Neuron (in vitro differentiated cells): ENCODE measurements around the gene PLA2G2D.

Experiments used
- H2AFZ ChIP-seq: one replicate; pipeline ENCODE4 v1.6.1; 2013; ENCODE audit warnings: low read depth, mild to moderate bottlenecking, inconsistent platforms, low read length, moderate library complexity
- H3K27me3 ChIP-seq: one replicate; pipeline ENCODE4 v1.6.1; 2013; ENCODE audit warnings: low read length; ENCODE audit not compliant: insufficient read depth
- H3K36me3 ChIP-seq: one replicate; pipeline ENCODE4 v1.6.1; 2013; ENCODE audit warnings: low read length; ENCODE audit not compliant: insufficient read depth
- H3K4me1 ChIP-seq: one replicate; pipeline ENCODE4 v1.6.1; 2013; ENCODE audit warnings: low read length; ENCODE audit not compliant: insufficient read depth
- H3K4me3 ChIP-seq: 2 replicates; pipeline ENCODE4 v1.5.1; 2013; ENCODE audit warnings: mild to moderate bottlenecking, low read length, moderate library complexity
- H3K9me3 ChIP-seq: one replicate; pipeline ENCODE4 v1.6.1; 2013; ENCODE audit warnings: low read length

The PLA2G2D gene

GRCh38 chr1:20150326-20150705 lies 31.0 kb upstream of the PLA2G2D start:
- Histone ChIP-seq H3K4me3 (no peak overlapping the region), H2AFZ (no peak overlapping the region), H3K27me3 (no peaks in the 10 kb centered on the region), H3K4me1 (peaks cover 11% of the 10 kb centered on the region), H3K36me3 (no peaks in the 10 kb centered on the region), H3K9me3 (no peaks in the 10 kb centered on the region)

- Histone ChIP-seq H3K4me3 (no peak overlapping the region), H2AFZ (no peak overlapping the region), H3K36me3 (no peaks in the 10 kb centered on the region), H3K27me3 (no peaks in the 10 kb centered on the region), H3K4me1 (peaks cover 11% of the 10 kb centered on the region), H3K9me3 (no peaks in the 10 kb centered on the region)
These were observed 30.4 kb upstream of the PLA2G2D start for GRCh38 chr1:20149601-20150325.

GRCh38 chr1:20148571-20149500 lies 29.5 kb upstream of the PLA2G2D start:
- Histone ChIP-seq H3K9me3 (no peaks in the 10 kb centered on the region), H2AFZ (no peak overlapping the region), H3K36me3 (no peaks in the 10 kb centered on the region), H3K4me1 (peaks cover 11% of the 10 kb centered on the region), H3K27me3 (no peaks in the 10 kb centered on the region), H3K4me3 (no peak overlapping the region)

- no peak overlapping the region for H2AFZ ChIP-seq
- peaks cover 9% of the 10 kb centered on the region for H3K4me1 ChIP-seq
- H3K4me3 ChIP-seq: no peak overlapping the region
- H3K36me3 ChIP-seq: no peaks in the 10 kb centered on the region
- H3K9me3 ChIP-seq: no peaks in the 10 kb centered on the region
- H3K27me3 ChIP-seq: no peaks in the 10 kb centered on the region
These were observed 28.7 kb upstream of the PLA2G2D start for GRCh38 chr1:20147846-20148570.

- Histone ChIP-seq H3K4me3 (no peak overlapping the region), H3K4me1 (no peaks in the 10 kb centered on the region), H3K9me3 (no peaks in the 10 kb centered on the region), H3K36me3 (no peaks in the 10 kb centered on the region), H3K27me3 (no peaks in the 10 kb centered on the region), H2AFZ (no peak overlapping the region)
These were observed 24.6 kb upstream of the PLA2G2D start for GRCh38 chr1:20143734-20144565.

GRCh38 chr1:20143318-20143717 lies 24.0 kb upstream of the PLA2G2D start:
- Histone ChIP-seq H2AFZ (no peak overlapping the region), H3K36me3 (no peaks in the 10 kb centered on the region), H3K27me3 (no peaks in the 10 kb centered on the region), H3K9me3 (no peaks in the 10 kb centered on the region), H3K4me3 (no peak overlapping the region), H3K4me1 (no peaks in the 10 kb centered on the region)

- Histone ChIP-seq H3K4me3 (no peak overlapping the region), H3K36me3 (no peaks in the 10 kb centered on the region), H2AFZ (no peak overlapping the region), H3K27me3 (no peaks in the 10 kb centered on the region), H3K9me3 (no peaks in the 10 kb centered on the region), H3K4me1 (no peaks in the 10 kb centered on the region)
These were observed 22.8 kb upstream of the PLA2G2D start for GRCh38 chr1:20142001-20142710.

- Histone ChIP-seq H3K4me3 (no peak overlapping the region), H2AFZ (no peak overlapping the region), H3K36me3 (no peaks in the 10 kb centered on the region), H3K4me1 (no peaks in the 10 kb centered on the region), H3K9me3 (no peaks in the 10 kb centered on the region), H3K27me3 (no peaks in the 10 kb centered on the region)
These were observed 22.1 kb upstream of the PLA2G2D start for GRCh38 chr1:20141466-20141865.

- Histone ChIP-seq H3K4me3 (no peak overlapping the region), H3K9me3 (no peaks in the 10 kb centered on the region), H3K27me3 (no peaks in the 10 kb centered on the region), H3K36me3 (no peaks in the 10 kb centered on the region), H2AFZ (no peak overlapping the region), H3K4me1 (no peaks in the 10 kb centered on the region)
These were observed 21.7 kb upstream of the PLA2G2D start for GRCh38 chr1:20141001-20141400.

GRCh38 chr1:20139776-20140612 lies 20.7 kb upstream of the PLA2G2D start:
- H3K36me3 ChIP-seq: no peaks in the 10 kb centered on the region
- H3K9me3 ChIP-seq: no peaks in the 10 kb centered on the region
- no peaks in the 10 kb centered on the region for H3K27me3 ChIP-seq
- no peak overlapping the region for H3K4me3 ChIP-seq
- no peaks in the 10 kb centered on the region for H3K4me1 ChIP-seq
- no peak overlapping the region for H2AFZ ChIP-seq

- H3K4me1 ChIP-seq: no peaks in the 10 kb centered on the region
- no peaks in the 10 kb centered on the region for H3K36me3 ChIP-seq
- H3K27me3 ChIP-seq: no peaks in the 10 kb centered on the region
- H2AFZ ChIP-seq: no peak within 1 kb of the TSS
- H3K4me3 ChIP-seq: no peak within 1 kb of the TSS
- H3K9me3 ChIP-seq: no peaks in the 10 kb centered on the region
These were observed 19.7 kb upstream of the PLA2G2D start, which contains the start of gene PLA2G2F for GRCh38 chr1:20138961-20139550. Gene PLA2G2F (plus strand): TSS chr1:20139323. CDS start chr1:20139428, 105 bp downstream.
